ENCODE measurements around the gene IL25. TPM values are rescaled to one million over a fixed set of nuclear protein-coding genes. Genes with fewer than 3 reads are reported as not detected.

Gene IL25
- total RNA-seq, 1 experiment from 2014 or later: not detected

Small RNAs within 50 kb of the gene (microRNA-seq; reads per million reads assigned to microRNA genes)
- 1.1 reads per million for gene MIR208A
- gene MIR208B: not detected

Other genes starting within 250 kb of the IL25 start
- gene SLC7A8, start 189.1 kb upstream of the IL25 start, total RNA-seq (2022): 26.9 and 28.9 TPM in 2 replicates
- gene RNF212B, start 134.9 kb upstream of the IL25 start, total RNA-seq (2022): not detected in 2 replicates
- 7.4 and 7.6 TPM in 2 replicates for gene HOMEZ, start 86.7 kb upstream of the IL25 start, total RNA-seq (2022)
- gene PPP1R3E, start 70.0 kb upstream of the IL25 start, total RNA-seq (2022): 5.9 and 8.6 TPM in 2 replicates
- 19.1 and 20.8 TPM in 2 replicates for gene BCL2L2, start 66.0 kb upstream of the IL25 start, total RNA-seq (2022)
- 196 and 202 TPM in 2 replicates for gene PABPN1, start 51.4 kb upstream of the IL25 start, total RNA-seq (2022)
- 3.1 and 3.7 TPM in 2 replicates for gene SLC22A17, start 19.9 kb upstream of the IL25 start, total RNA-seq (2022)
- gene EFS, start 7.6 kb upstream of the IL25 start, total RNA-seq (2022): 0.14 and 0.16 TPM in 2 replicates
- not detected in 2 replicates for gene CMTM5, start 4.2 kb downstream of the IL25 start, total RNA-seq (2022)
- gene MYH6, start 35.5 kb downstream of the IL25 start, total RNA-seq (2022): not detected in 2 replicates
- 0.07 TPM in 1 of 2 replicates, not detected in the other for gene MYH7, start 62.9 kb downstream of the IL25 start, total RNA-seq (2022)
- gene NGDN, start 96.9 kb downstream of the IL25 start, total RNA-seq (2022): 54.5 and 55.0 TPM in 2 replicates
- gene ZFHX2, start 179.0 kb downstream of the IL25 start, total RNA-seq (2022): 1.1 and 1.4 TPM in 2 replicates
- gene THTPA, start 183.5 kb downstream of the IL25 start, total RNA-seq (2022): 9.3 and 9.5 TPM in 2 replicates
- 160 and 164 TPM in 2 replicates for gene AP1G2, start 195.0 kb downstream of the IL25 start, total RNA-seq (2022)
- not detected in 2 replicates for gene JPH4, start 206.0 kb downstream of the IL25 start, total RNA-seq (2022)

All from Caco-2 (cell line).